ENCODE data around the gene PLXDC1.

Gene PLXDC1

DNA sequence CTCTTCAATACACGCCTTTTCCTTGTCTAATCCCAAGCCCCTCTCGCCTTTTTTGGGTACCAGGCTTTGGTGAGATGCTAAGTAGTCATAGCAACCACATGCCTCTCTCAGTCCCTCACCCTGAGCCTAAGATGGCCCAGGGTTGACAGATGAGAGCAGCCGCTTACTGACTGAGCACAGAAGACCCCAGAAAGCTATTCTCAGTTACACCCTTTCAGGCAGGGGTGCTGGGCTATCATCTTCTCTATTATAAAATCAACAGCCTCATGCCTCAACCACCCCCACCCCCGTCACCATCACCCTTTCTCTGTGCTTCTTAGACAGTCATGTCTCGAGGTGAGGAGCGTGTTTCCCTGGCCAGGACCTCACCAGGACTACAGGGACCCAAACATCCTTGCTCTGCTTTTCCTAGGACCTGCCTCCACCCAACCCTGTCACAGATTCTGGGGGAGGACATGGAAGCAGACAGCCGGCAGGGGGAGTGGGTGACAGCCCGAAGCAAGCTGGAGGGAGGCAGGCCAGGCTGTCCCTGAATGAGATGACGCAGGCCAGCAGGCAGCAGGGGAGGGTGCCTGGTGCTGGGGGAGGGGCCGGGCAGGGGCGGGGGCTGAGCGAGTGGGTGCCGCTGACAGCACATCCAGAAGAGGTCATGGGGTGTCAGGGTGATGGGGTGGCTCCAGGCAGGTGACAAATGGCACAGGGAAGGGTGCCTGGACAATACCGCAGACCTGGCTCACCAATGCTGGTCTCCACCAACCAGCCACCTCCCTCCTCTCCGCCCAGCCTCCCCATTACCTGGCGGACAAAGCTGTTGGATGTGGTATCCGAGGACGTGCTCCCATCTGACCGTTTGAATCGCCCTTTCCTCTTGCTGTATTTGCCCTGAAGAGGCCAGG, 42.9 kb upstream of the PLXDC1 start:
- peaks cover 10% of the 10 kb centered on the region for H3K36me3 ChIP-seq (ENCODE audit: control insufficient read depth, insufficient read depth, low read length)
- H3K4me3 ChIP-seq (ENCODE audit: low read length) = no peak overlapping the region
- H4K8ac ChIP-seq (ENCODE audit: low read depth, low read length) = no peak overlapping the region
- no peak overlapping the region for H3K4ac ChIP-seq (ENCODE audit: low read depth, low read length)
- no peak overlapping the region for H2BK5ac ChIP-seq (ENCODE audit: low read length)
- H3K79me1 ChIP-seq (ENCODE audit: low read length) = peaks cover 20% of the 10 kb centered on the region
- H4K5ac ChIP-seq (ENCODE audit: low read length) = no peak overlapping the region
- H3K9ac ChIP-seq (ENCODE audit: low read length) = peak overlapping the region; percentile 28
- H3K4me1 ChIP-seq (ENCODE audit: control insufficient read depth, low read depth, low read length) = peaks cover 13% of the 10 kb centered on the region
- H2BK120ac ChIP-seq (ENCODE audit: low read depth, low read length) = no peak overlapping the region
- H3K56ac ChIP-seq (ENCODE audit: low read length) = peak overlapping the region; percentile 78
- no peak overlapping the region for H3K18ac ChIP-seq (ENCODE audit: low read length)
- peak overlapping the region; percentile 21 for H3K4me2 ChIP-seq (ENCODE audit: low read length)
- H2AK5ac ChIP-seq (ENCODE audit: low read length) = no peak overlapping the region
- no peaks in the 10 kb centered on the region for H3K27me3 ChIP-seq (ENCODE audit: insufficient read depth, low read length, poor library complexity)
- peaks cover 11% of the 10 kb centered on the region for H3K79me2 ChIP-seq (ENCODE audit: control insufficient read depth, insufficient read depth, low read length)
- H2BK15ac ChIP-seq (replicated peaks; ENCODE audit: low read depth) = no peak overlapping the region
- H3K27ac ChIP-seq (ENCODE audit: low read depth, low read length) = peak overlapping the region; percentile 4
- no CpG with 5 or more reads among the region's 20 CpGs for WGBS (ENCODE audit: extremely low coverage, insufficient coverage, low lambda C conversion rate)
- peak; percentile 92 for DNase-seq
- no peak overlapping the region for H3K23ac ChIP-seq (ENCODE audit: low read length)

DNA sequence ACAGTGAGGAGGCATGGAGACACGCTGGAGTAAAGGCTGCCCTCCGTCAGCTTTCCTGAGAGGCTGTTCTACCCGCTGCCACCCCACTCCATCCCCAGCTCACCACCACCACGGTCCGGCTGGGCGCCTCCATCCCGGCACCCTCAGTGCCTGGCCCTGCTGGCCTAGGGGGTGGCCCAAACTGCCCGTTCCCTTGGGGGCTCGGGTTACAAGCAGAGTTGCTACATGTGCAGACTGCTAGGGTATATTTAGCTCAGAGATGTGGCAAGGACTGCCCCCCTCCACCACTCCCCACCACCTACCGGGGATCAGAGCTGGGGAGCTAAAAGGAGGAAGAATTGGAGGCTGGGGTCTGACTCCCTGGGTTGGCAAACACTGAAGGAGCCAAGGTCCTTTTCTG, 41.9 kb upstream of the PLXDC1 start:
- H3K27ac ChIP-seq (ENCODE audit: low read depth, low read length) = no peak overlapping the region

GRCh38 chr17:39192901-39193300, 41.5 kb upstream of the PLXDC1 start:
- WGBS (ENCODE audit: extremely low coverage, insufficient coverage, low lambda C conversion rate) = no CpG with 5 or more reads among the region's 16 CpGs
- H3K4me3 ChIP-seq (ENCODE audit: low read length) = no peak overlapping the region

More for the DNA sequence above, 41.9 kb upstream of the PLXDC1 start:
- Histone ChIP-seq H2BK5ac (ENCODE audit: low read length) (no peak overlapping the region), H3K18ac (ENCODE audit: low read length) (no peak overlapping the region), H2BK15ac (replicated peaks; ENCODE audit: low read depth) (no peak overlapping the region), H3K79me1 (ENCODE audit: low read length) (peaks cover 20% of the 10 kb centered on the region), H2BK120ac (ENCODE audit: low read depth, low read length) (no peak overlapping the region), H3K4me2 (ENCODE audit: low read length) (no peak overlapping the region), H3K4me1 (ENCODE audit: control insufficient read depth, low read depth, low read length) (peaks cover 13% of the 10 kb centered on the region), H3K79me2 (ENCODE audit: control insufficient read depth, insufficient read depth, low read length) (peaks cover 11% of the 10 kb centered on the region), H3K23ac (ENCODE audit: low read length) (no peak overlapping the region), H3K36me3 (ENCODE audit: control insufficient read depth, insufficient read depth, low read length) (peaks cover 10% of the 10 kb centered on the region), H3K27me3 (ENCODE audit: insufficient read depth, low read length, poor library complexity) (no peaks in the 10 kb centered on the region), H3K56ac (ENCODE audit: low read length) (no peak overlapping the region), H3K9ac (ENCODE audit: low read length) (no peak overlapping the region), H3K4ac (ENCODE audit: low read depth, low read length) (no peak overlapping the region), H3K4me3 (ENCODE audit: low read length) (no peak overlapping the region), H4K5ac (ENCODE audit: low read length) (no peak overlapping the region), H2AK5ac (ENCODE audit: low read length) (no peak overlapping the region), H4K8ac (ENCODE audit: low read depth, low read length) (no peak overlapping the region)
- no CpG with 5 or more reads among the region's 10 CpGs for WGBS (ENCODE audit: extremely low coverage, insufficient coverage, low lambda C conversion rate)
- DNase-seq = no peak

GRCh38 chr17:39191750-39192510, 40.5 kb upstream of the PLXDC1 start:
- WGBS (ENCODE audit: extremely low coverage, insufficient coverage, low lambda C conversion rate) = no CpG with 5 or more reads among the region's 9 CpGs

More at GRCh38 chr17:39192901-39193300, 41.5 kb upstream of the PLXDC1 start:
- Histone ChIP-seq H3K4me1 (ENCODE audit: control insufficient read depth, low read depth, low read length) (peaks cover 13% of the 10 kb centered on the region), H3K18ac (ENCODE audit: low read length) (no peak overlapping the region), H3K23ac (ENCODE audit: low read length) (no peak overlapping the region), H2BK120ac (ENCODE audit: low read depth, low read length) (no peak overlapping the region), H3K27me3 (ENCODE audit: insufficient read depth, low read length, poor library complexity) (no peaks in the 10 kb centered on the region), H3K79me2 (ENCODE audit: control insufficient read depth, insufficient read depth, low read length) (peaks cover 11% of the 10 kb centered on the region), H3K79me1 (ENCODE audit: low read length) (peaks cover 20% of the 10 kb centered on the region), H2AK5ac (ENCODE audit: low read length) (no peak overlapping the region), H3K9ac (ENCODE audit: low read length) (no peak overlapping the region), H2BK15ac (replicated peaks; ENCODE audit: low read depth) (no peak overlapping the region), H4K5ac (ENCODE audit: low read length) (no peak overlapping the region), H3K4ac (ENCODE audit: low read depth, low read length) (no peak overlapping the region), H4K8ac (ENCODE audit: low read depth, low read length) (no peak overlapping the region), H3K36me3 (ENCODE audit: control insufficient read depth, insufficient read depth, low read length) (peaks cover 10% of the 10 kb centered on the region), H3K27ac (ENCODE audit: low read depth, low read length) (no peak overlapping the region), H3K56ac (ENCODE audit: low read length) (no peak overlapping the region), H2BK5ac (ENCODE audit: low read length) (no peak overlapping the region), H3K4me2 (ENCODE audit: low read length) (no peak overlapping the region)
- no peak for DNase-seq

DNA sequence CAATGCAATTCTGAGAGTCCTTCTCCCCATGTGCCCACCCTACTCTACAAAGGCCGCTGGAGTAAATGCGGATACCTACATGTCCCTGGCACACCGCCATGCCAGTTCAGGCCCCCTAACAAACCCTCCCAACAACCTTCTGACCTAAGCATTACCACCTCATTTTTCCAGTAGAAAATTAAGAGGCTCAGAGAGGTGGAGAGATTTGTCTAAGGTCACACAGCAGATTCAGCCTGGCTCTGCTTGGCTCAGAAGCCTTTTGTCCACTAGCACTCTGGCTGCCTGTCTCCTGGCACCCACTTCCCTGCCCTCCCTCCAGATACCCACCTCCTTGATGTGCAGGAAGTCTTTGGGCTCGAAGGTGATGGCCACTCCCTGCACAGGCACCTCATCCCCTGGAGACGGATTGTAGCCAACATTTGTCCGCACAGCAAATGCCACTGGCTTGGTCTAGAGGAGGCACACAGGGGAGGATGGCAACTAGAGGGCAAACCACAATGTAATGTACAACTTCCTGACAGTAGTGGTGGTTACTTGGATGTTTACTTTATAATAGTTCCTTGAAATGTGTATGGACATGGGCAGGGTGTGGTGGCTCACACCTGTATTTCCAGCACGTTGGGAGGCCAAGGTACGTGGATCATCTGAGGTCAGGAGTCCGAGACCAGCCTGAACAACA, 35.9 kb upstream of the PLXDC1 start:
- Histone ChIP-seq H4K8ac (ENCODE audit: low read depth, low read length) (no peak overlapping the region), H3K27ac (ENCODE audit: low read depth, low read length) (no peak overlapping the region), H3K4me2 (ENCODE audit: low read length) (no peak overlapping the region), H3K4me3 (ENCODE audit: low read length) (no peak overlapping the region), H3K23ac (ENCODE audit: low read length) (no peak overlapping the region), H3K27me3 (ENCODE audit: insufficient read depth, low read length, poor library complexity) (no peaks in the 10 kb centered on the region), H2BK120ac (ENCODE audit: low read depth, low read length) (no peak overlapping the region), H3K56ac (ENCODE audit: low read length) (no peak overlapping the region), H3K79me2 (ENCODE audit: control insufficient read depth, insufficient read depth, low read length) (no peaks in the 10 kb centered on the region), H3K36me3 (ENCODE audit: control insufficient read depth, insufficient read depth, low read length) (peaks cover 6% of the 10 kb centered on the region), H2AK5ac (ENCODE audit: low read length) (no peak overlapping the region), H3K9ac (ENCODE audit: low read length) (no peak overlapping the region), H3K4me1 (ENCODE audit: control insufficient read depth, low read depth, low read length) (no peaks in the 10 kb centered on the region), H3K79me1 (ENCODE audit: low read length) (no peaks in the 10 kb centered on the region), H3K18ac (ENCODE audit: low read length) (no peak overlapping the region), H3K4ac (ENCODE audit: low read depth, low read length) (no peak overlapping the region), H2BK15ac (replicated peaks; ENCODE audit: low read depth) (no peak overlapping the region), H4K5ac (ENCODE audit: low read length) (no peak overlapping the region), H2BK5ac (ENCODE audit: low read length) (no peak overlapping the region)
- no CpG with 5 or more reads among the region's 9 CpGs for WGBS (ENCODE audit: extremely low coverage, insufficient coverage, low lambda C conversion rate)
- DNase-seq = no peak

More at GRCh38 chr17:39191750-39192510, 40.5 kb upstream of the PLXDC1 start:
- Histone ChIP-seq H2BK15ac (replicated peaks; ENCODE audit: low read depth) (no peak overlapping the region), H2BK5ac (ENCODE audit: low read length) (no peak overlapping the region), H3K18ac (ENCODE audit: low read length) (no peak overlapping the region), H2AK5ac (ENCODE audit: low read length) (no peak overlapping the region), H3K79me1 (ENCODE audit: low read length) (peaks cover 20% of the 10 kb centered on the region), H3K4ac (ENCODE audit: low read depth, low read length) (no peak overlapping the region), H3K56ac (ENCODE audit: low read length) (no peak overlapping the region), H3K27ac (ENCODE audit: low read depth, low read length) (no peak overlapping the region), H3K23ac (ENCODE audit: low read length) (no peak overlapping the region), H3K9ac (ENCODE audit: low read length) (no peak overlapping the region), H2BK120ac (ENCODE audit: low read depth, low read length) (no peak overlapping the region), H3K4me3 (ENCODE audit: low read length) (no peak overlapping the region), H4K5ac (ENCODE audit: low read length) (no peak overlapping the region), H3K27me3 (ENCODE audit: insufficient read depth, low read length, poor library complexity) (no peaks in the 10 kb centered on the region), H3K4me2 (ENCODE audit: low read length) (no peak overlapping the region), H4K8ac (ENCODE audit: low read depth, low read length) (no peak overlapping the region), H3K79me2 (ENCODE audit: control insufficient read depth, insufficient read depth, low read length) (peaks cover 11% of the 10 kb centered on the region), H3K36me3 (ENCODE audit: control insufficient read depth, insufficient read depth, low read length) (peaks cover 12% of the 10 kb centered on the region), H3K4me1 (ENCODE audit: control insufficient read depth, low read depth, low read length) (peaks cover 13% of the 10 kb centered on the region)
- no peak for DNase-seq
